GM19351 (cell line): ENCODE results near the gene KREMEN2.

Experiments used
- ATAC-seq: cut with Tn5 transposase; IDR thresholded peaks from one replicate; pipeline ENCODE4 v1.9.1; 2021; ENCODE audit warnings: mild to moderate bottlenecking, moderate library complexity; ENCODE audit not compliant: unreplicated experiment

KREMEN2 gene

DNA sequence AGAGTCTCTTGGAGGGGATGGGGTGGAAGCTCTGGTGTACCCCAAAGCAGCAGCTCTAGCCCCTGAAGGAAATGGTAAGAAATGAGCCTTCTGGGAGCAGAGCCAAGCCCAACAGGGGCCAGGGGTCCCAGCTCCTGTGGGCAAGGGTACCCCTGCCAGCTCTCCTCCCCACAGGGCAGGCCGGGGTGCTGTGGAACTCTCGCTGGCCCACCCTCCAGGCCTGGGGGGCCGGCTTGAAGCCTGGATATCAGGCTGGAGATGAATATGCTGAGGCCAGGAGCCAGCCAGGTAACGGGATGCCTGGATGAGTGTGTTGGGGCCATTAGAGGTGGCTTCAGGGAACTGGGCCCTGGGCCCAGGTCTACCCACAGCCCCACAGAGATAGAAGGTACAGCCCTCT, 36.5 kb downstream of the KREMEN2 start:
- ATAC-seq = no peak

- ATAC-seq = no peak
Observed at GRCh38 chr16:3001316-3001715, 37.2 kb downstream of the KREMEN2 start.

GRCh38 chr16:3003582-3004270, 39.7 kb downstream of the KREMEN2 start:
- peak; percentile 96 for ATAC-seq

- peak; percentile 12 for ATAC-seq
Observed at GRCh38 chr16:3004319-3004718, 40.2 kb downstream of the KREMEN2 start.

DNA sequence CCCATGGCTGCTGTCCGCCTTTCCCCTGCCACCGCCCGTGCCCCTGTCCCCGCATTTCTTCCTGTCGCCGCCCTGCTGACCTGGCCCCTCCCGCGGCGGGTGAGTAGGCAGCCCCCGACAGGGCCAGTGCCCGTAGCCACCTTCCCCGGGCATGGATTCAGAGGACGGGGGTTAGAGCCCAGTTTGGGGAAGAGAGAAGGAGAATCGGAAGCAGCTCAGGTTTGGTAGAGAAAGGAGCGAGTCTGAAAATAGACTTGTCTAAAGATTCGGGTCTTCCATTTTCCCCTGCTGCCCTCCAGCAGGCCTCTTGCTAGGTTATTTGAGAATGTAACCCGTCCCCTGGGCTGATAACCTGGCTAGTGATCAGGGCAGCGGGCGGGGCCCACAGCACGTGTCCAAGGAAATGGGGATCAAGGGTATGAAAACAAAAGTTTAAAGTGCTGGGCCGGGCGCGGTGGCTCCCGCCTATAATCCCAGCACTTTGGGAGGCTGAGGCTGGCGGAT, 40.8 kb downstream of the KREMEN2 start:
- no peak for ATAC-seq

DNA sequence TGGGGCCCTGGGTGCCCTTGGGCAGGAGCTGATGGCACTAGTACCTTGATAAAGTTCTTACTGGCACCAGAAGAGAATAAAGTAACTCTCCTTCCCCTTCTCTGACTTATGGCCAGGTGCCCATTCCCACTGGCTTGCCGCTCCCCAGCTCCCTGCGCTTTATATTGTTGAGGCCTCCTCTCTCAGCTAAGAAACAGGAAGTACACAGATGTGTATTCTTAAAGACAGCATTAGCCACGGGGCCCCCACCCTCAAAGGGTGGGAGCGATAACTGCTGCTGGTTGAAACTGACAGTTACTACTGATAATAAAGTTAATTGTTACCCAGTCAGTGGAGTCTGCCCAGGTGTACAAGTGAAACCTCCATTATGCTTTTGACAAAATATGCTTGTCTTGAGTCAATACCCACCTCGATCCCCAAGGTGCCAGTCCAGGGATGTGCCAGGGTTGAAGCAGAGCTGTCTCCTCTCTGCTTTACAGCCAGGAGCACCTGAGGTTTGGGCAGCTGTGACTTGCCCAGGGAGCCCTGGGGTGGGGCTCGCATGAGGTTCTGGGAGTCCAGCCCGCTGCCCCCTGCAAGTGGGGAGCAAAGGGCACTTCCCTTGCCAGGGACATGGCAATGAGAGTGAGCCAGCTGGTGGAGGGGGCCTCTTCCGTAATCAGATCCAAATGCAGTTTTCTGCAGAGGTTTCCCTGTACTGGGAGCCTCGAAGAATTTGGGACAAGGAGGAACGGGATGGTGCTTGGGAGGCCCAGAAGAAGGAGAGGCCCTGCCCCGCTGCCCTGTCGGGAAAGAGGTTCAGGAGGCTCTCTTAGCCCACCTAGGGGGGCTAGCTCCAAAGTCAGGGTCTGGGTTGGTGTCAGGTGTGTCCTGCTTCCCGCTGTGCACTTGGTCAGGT, 43.2 kb downstream of the KREMEN2 start:
- no peak for ATAC-seq

- ATAC-seq = no peak
Observed at GRCh38 chr16:3007957-3008689, 44.0 kb downstream of the KREMEN2 start.

GRCh38 chr16:3008690-3009037, 44.6 kb downstream of the KREMEN2 start:
- ATAC-seq = no peak

DNA sequence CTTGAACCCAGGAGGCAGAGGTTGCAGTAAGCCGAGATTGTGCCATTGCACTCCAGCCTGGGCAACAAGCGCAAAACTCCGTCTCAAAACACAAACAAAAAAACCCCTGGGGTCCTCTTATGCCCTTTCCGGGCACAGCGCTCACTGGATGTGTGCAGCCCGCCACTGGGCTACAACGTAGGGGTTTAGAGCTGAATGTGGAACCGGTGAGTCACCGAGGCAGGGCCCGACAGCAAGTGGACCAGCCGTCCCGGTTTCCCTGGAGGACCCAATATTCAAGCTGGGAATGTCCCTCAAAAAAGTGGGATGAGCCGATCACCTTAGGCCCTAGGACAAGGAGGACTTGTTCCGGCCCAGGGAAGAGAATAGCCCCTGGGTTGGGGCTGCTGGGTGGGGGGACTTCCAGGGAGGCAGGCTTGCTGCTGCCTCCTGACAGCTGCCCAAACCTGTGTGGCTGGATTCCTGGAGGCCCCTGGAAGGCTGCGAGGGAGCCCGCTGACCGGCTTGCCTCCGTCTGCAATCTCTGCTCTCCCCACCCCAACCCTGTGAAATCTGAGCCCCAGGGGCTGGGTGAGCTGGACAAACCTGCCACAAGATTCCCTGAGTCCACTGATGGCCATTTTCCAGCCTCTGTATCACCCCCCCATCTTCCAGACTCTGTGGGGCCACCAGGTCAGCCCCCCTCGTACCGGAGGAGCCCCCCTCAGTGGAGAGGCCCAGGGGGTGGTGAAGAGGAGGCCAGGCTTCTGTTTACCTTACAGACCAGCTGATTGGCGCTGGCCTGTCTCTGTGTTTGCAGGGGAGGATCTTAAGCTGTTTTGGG, 45.7 kb downstream of the KREMEN2 start:
- no peak for ATAC-seq

DNA sequence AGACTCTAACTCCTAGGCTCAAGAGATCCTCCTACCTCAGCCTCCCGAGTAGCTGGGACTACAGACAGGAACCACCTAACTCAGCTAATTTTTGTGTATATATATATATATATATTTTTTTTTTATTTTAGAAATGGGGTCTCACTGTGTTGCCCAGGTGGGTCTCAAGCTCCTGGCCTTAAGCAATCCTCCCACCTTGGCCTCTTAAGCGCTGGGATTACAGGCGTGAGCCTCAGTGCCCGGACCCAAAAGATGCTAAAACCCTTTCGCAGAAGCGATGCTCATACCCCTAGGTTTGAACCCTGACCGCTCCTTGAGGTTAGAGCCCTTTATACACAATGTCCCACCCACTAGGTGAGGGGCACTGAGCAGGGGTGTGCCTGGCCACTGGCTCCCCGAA, 46.4 kb downstream of the KREMEN2 start:
- ATAC-seq = no peak

GRCh38 chr16:3012246-3012645, 48.2 kb downstream of the KREMEN2 start:
- no peak for ATAC-seq

DNA sequence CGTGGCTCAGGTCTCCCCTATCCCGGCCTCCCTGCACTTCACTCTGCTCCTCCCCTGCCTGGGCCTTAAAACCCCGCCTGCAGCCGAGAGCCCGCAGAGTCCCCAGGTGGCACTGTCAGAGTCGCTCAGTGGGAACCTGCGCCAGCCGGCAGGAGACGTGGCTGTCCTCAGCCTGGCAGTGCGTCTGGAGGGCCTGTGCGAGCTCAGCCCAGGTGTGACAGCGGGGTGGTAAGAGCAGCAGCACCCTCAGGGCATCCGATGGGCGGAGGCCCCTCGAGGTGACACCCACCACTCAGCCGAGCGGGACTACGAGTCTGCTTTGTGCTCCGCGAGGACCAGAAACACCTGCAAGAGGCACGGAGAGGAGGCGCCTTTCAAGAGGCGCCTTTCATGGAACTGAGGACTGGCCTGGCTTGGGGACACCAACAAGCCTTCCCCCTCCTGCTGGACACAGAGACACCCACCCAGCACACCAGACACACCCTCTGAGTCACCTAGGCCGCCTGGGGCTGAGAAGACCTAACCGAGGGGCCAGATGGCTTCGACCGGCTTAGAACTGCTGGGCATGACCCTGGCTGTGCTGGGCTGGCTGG, 48.8 kb downstream of the KREMEN2 start, which contains the start of gene CLDN9:
Gene CLDN9 (plus strand): TSS at position 96 of the 593 bp plus-strand sequence. CDS start 440 bp downstream, at position 536.
- no peak for ATAC-seq

DNA sequence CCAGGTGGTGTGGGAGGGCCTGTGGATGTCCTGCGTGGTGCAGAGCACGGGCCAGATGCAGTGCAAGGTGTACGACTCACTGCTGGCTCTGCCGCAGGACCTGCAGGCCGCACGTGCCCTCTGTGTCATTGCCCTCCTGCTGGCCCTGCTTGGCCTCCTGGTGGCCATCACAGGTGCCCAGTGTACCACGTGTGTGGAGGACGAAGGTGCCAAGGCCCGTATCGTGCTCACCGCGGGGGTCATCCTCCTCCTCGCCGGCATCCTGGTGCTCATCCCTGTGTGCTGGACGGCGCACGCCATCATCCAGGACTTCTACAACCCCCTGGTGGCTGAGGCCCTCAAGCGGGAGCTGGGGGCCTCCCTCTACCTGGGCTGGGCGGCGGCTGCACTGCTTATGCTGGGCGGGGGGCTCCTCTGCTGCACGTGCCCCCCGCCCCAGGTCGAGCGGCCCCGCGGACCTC, 49.4 kb downstream of the KREMEN2 start:
- ATAC-seq = no peak

DNA sequence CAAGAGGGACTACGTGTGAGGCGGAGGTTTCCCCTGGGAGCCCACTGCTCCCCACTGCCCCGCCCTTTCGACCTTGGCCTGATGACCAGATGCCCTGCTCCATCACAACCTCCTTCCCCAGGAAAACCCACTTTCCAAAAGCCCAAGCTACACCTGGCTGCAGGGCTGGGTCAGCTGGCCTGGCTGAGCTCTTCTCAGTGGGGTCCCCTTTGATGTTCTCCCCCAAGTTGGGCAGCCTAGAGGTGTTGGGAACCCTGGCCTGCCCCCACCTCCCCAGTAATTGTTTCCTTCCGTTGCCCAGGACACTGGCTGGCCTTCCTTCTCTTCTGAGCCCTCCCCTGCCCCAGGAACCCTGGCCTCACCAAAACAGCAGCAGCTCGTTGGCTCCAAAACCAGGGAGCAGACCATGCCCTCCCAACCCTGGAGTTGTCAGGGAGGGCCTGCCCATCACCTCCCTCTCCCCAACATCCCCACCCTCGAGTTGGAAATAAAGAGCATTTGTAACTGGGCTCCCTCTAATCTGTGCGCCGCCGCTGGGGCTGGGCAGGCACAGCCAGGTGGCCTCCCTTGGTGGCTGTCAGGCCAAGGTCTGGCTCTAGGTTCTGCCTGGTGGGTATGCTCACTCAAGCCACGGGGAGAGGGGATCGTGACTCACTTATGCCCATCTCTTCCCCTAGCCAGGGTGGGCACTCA, 50.1 kb downstream of the KREMEN2 start:
- no peak for ATAC-seq

- no peak for ATAC-seq
Observed at GRCh38 chr16:3014971-3015370, 50.9 kb downstream of the KREMEN2 start.

- ATAC-seq = no peak
Observed at GRCh38 chr16:3015865-3016521, 51.9 kb downstream of the KREMEN2 start.

GRCh38 chr16:3017344-3017743, 53.3 kb downstream of the KREMEN2 start:
- no peak for ATAC-seq
